Epithelial cell of proximal tubule (primary cell): ENCODE measurements around the gene SBNO1. TPM values are rescaled to one million over a fixed set of nuclear protein-coding genes. Genes with fewer than 3 reads are reported as not detected.

Experiments
- DNase-seq: peaks from one replicate; pipeline ENCODE4 v3.0.0-alpha.2; 2011; ENCODE audit warnings: low read depth
- H3K4me3 ChIP-seq: 2 replicates; pipeline ENCODE4 v1.5.1; 2011; ENCODE audit warnings: low read depth, mild to moderate bottlenecking, low read length
- CTCF ChIP-seq: conservative IDR thresholded peaks from 2 replicates; pipeline ENCODE4 v1.5.1; 2012; ENCODE audit warnings: low read depth, mild to moderate bottlenecking, low read length
- total RNA-seq: library from RNA; depleted of rRNA; stranded (reverse); fragments of >200 nt; gene quantifications from 2 replicates; pipeline ENCODE4 v1.2.3, GENCODE V29; 2015

The SBNO1 gene
- total RNA-seq, 1 donor from 2014 or later: 17.8 TPM

GRCh38 chr12:123293178-123293760, 71.4 kb downstream of the SBNO1 start:
- DNase-seq: no peak
- no peak overlapping the region for H3K4me3 ChIP-seq
- no peak for TF ChIP-seq CTCF

GRCh38 chr12:123289911-123290310, 74.7 kb downstream of the SBNO1 start:
- no peak for DNase-seq
- TF ChIP-seq CTCF: no peak
- no peak overlapping the region for H3K4me3 ChIP-seq

- no peak for TF ChIP-seq CTCF
- no peak for DNase-seq
- H3K4me3 ChIP-seq: no peak overlapping the region
Measured at GRCh38 chr12:123288751-123289346, 75.8 kb downstream of the SBNO1 start.

DNA sequence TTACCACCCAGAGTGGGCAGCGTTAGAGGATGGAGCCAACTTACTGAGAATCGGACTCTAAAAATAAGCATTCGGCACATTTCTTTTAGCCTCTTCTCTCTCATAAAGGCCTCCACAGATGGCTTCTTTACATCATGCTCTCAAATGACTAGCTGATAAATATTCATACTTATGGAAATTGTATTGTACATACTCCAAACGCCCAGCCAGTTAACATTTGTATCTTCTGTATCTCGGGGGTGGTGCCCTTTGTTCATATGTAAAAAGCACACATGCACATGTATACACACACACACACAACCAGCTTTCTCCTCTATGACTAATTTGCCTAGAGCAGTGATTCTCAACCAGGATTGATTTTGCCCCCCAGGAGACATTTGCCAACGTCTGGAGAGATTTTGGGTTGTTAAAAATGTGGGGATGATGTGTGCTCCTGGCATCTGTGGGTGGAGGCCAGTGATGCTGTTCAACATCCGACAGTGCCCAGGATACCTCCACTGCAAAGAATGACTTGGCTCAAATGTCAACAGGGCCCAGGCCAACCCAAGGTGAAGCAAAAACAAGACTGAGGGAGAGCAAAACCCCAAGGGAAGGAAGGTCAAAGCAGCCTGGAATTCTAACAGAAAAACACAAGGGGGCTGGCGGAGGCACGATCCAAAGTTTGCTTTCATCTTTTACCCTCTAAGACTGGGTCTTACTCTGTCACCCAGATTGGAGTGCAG, 77.8 kb downstream of the SBNO1 start:
- no peak for TF ChIP-seq CTCF
- no peak overlapping the region for H3K4me3 ChIP-seq
- no peak for DNase-seq

DNA sequence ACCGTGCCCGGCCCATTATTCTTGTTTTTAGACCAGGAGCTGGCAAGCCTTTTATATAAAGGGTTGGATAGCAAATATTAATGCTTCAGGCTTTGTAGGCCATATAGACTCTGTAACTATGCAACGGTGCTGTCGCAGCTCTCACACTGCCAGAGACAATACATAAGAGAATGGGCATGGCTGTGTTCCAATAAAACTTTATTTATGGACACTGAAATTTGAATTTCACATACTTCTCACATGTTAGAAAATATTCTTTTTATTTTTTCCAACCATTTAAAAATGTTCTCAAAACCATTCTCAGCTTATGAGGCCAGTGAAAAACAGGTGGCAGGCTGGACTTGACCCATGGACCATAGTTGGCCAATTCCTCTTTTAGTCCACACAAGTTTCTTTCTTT, 80.0 kb downstream of the SBNO1 start:
- TF ChIP-seq CTCF: no peak
- DNase-seq: no peak
- H3K4me3 ChIP-seq: no peak overlapping the region

GRCh38 chr12:123283461-123283860, 81.2 kb downstream of the SBNO1 start:
- TF ChIP-seq CTCF: no peak
- H3K4me3 ChIP-seq: no peak overlapping the region
- no peak for DNase-seq

DNA sequence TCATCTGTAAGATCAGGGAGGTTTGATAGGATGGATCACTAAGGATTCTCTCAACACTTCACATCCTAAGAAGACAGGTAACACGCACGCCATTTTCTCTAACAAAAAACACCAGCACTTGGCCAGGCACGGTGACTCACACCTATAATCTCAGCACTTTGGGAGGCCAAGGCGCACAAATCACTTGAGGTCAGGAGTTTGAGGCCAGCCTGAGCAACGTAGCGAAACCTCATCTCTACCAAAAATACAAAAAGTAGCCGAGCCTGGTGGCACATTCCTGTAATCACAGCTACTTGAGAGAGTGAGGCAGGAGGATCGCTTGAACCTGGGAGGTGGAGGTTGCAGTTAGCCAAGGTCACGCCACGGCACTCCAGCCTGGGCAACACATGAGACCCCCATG, 82.5 kb downstream of the SBNO1 start:
- no peak overlapping the region for H3K4me3 ChIP-seq
- no peak for TF ChIP-seq CTCF
- DNase-seq: no peak
